H54 (cell line): ENCODE data around the gene MAGI2.

Experiments used
- DNase-seq: peaks from one replicate; pipeline ENCODE4 v3.0.0; 2011; ENCODE audit warnings: low spot score, mixed read lengths; ENCODE audit not compliant: insufficient read length
- FAIRE-seq: peaks from 3 replicates; lab custom pipeline; 2011; peaks lifted over from hg19 to GRCh38; lab: Jason Lieb, UNC
- POLR2A ChIP-seq: IDR thresholded peaks from 2 replicates; pipeline ENCODE4 v1.6.1; 2011; ENCODE audit warnings: low read depth, mild to moderate bottlenecking, low read length

MAGI2 gene

GRCh38 chr7:79377097-79377496 is 76.4 kb downstream of the MAGI2 start:
- DNase-seq (no peak), FAIRE-seq (no peak)
- no peak for TF ChIP-seq POLR2A

- no peak for FAIRE-seq
Measured at GRCh38 chr7:79376299-79377025, 77.0 kb downstream of the MAGI2 start.

DNA sequence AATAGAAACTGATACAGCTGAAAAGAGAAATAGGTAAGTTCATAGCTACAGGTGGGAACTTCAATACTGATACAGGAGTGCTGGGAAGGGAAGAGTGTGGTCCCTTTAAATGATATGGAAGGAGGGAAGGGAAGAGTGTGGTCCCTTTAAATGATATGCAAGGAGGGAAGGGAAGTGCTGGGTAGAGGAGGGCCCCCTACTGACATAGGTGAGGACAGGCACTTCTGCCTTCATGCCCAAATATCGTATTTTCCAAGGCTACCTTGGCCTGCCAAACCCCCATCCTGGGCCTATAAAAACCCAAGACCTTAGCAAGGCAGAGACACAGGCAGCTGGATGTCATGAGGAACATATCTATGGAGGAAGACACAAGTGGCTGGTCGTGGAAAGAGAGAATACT is 92.3 kb downstream of the MAGI2 start:
- TF ChIP-seq POLR2A = no peak

More at GRCh38 chr7:79376299-79377025, 77.0 kb downstream of the MAGI2 start:
- DNase-seq = no peak
- no peak for TF ChIP-seq POLR2A

GRCh38 chr7:79359827-79360226 is 93.6 kb downstream of the MAGI2 start:
- FAIRE-seq (no peak), DNase-seq (no peak)
- no peak for TF ChIP-seq POLR2A

More for the DNA sequence above, 92.3 kb downstream of the MAGI2 start:
- FAIRE-seq (no peak), DNase-seq (no peak)

- peak; percentile 15 for FAIRE-seq
Measured at GRCh38 chr7:79357101-79357500, 96.4 kb downstream of the MAGI2 start.

GRCh38 chr7:79353720-79354468 is 99.6 kb downstream of the MAGI2 start:
- TF ChIP-seq POLR2A = no peak
- no peak for DNase-seq
- FAIRE-seq = no peak

More at GRCh38 chr7:79357101-79357500, 96.4 kb downstream of the MAGI2 start:
- no peak for DNase-seq
- no peak for TF ChIP-seq POLR2A

DNA sequence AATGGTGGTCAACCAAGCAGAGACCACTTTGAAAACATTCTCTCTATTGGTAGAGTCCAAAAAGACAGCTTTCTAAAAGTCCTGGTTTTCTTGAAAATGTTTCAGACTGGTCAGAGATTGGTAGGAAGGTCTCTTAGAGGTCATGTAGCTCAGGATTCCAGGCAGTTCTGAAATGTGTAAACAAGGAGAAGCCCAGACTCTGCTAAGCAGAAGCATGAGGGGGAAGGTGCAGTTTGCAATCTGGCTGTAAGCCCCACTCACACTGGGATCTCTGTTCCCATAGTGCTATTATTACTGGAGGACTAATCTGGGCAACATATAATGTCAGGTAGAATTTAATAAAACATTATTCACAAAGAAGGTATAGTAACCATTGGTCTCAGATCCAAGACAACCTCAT is 101.1 kb downstream of the MAGI2 start:
- DNase-seq (no peak), FAIRE-seq (peak; percentile 50)
- no peak for TF ChIP-seq POLR2A

GRCh38 chr7:79347351-79347750 is 106.1 kb downstream of the MAGI2 start:
- FAIRE-seq = no peak
- DNase-seq = no peak
- no peak for TF ChIP-seq POLR2A

DNA sequence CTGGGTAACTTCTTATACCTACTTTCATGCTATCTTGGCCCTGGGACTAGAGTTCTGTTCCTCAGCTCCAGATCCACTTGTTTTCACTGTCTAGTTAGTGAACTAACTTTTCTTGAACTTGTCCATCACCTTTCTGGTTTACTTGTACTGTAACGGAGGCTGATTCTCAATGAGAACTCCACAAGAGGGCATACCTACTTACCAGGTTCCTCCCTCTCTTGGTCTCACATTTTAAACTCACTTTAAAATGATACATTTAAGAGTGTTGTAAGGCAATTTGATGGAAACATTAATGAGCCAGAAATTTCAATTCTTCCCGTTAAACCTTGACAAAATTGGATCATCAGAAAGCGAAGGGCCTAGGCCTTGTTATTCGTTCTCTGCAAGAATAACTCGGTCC is 111.6 kb downstream of the MAGI2 start:
- no peak for TF ChIP-seq POLR2A
- no peak for FAIRE-seq

GRCh38 chr7:79340212-79340611 is 113.3 kb downstream of the MAGI2 start:
- no peak for FAIRE-seq
- no peak for TF ChIP-seq POLR2A
- no peak for DNase-seq

More for the DNA sequence above, 111.6 kb downstream of the MAGI2 start:
- DNase-seq = no peak

- FAIRE-seq (no peak), DNase-seq (no peak)
- no peak for TF ChIP-seq POLR2A
Measured at GRCh38 chr7:79339208-79339925, 114.1 kb downstream of the MAGI2 start.

DNA sequence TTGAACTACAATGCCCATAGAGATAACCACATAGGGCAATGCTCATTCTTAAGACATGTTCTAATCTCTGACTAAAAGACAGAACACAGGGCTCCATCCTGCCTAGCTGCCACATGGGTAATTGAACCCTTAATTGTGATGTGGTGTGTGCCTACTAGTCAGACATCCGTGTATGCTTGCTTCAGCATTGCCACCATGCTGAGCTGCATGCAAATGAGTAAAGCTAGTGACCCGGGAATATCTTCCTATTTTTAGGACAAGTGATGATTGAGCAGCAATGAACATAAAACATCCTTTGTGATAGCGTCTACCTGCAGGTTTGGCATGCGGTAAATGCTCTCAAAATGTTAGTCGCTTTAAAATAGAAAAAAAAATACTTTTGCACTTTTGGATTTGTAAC is 115.8 kb downstream of the MAGI2 start:
- TF ChIP-seq POLR2A = no peak
- FAIRE-seq (peak; percentile 11), DNase-seq (no peak)

GRCh38 chr7:79334841-79335240 is 118.6 kb downstream of the MAGI2 start:
- TF ChIP-seq POLR2A = no peak
- DNase-seq = no peak
- no peak for FAIRE-seq

DNA sequence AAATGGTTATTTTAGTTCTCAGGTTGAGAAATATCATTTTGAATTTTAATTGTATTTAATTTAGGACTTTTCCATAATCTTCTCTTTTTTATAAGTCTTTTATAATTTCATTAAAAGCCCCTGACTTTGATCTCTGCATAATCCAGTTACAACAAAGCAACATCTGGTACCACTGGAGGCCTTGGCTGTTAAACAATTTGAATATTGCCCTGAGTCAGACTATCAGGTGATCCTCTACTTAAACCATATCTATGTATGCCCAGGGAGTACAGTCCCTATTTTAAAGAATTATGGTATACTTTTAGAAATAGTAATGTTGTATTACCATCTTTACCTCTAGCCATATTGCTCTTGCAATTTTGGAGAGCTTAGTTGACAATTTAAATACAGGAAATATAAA is 119.1 kb downstream of the MAGI2 start:
- no peak for FAIRE-seq

More for the DNA sequence above, 119.1 kb downstream of the MAGI2 start:
- TF ChIP-seq POLR2A = no peak
- DNase-seq = no peak
